ENCODE measurements around the gene PPIL6. TPM values are rescaled to one million over a fixed set of nuclear protein-coding genes. Genes with fewer than 3 reads are reported as not detected.

The PPIL6 gene
- total RNA-seq, 2 donors from 2014 or later: 4.2 to 6.0 TPM

DNA sequence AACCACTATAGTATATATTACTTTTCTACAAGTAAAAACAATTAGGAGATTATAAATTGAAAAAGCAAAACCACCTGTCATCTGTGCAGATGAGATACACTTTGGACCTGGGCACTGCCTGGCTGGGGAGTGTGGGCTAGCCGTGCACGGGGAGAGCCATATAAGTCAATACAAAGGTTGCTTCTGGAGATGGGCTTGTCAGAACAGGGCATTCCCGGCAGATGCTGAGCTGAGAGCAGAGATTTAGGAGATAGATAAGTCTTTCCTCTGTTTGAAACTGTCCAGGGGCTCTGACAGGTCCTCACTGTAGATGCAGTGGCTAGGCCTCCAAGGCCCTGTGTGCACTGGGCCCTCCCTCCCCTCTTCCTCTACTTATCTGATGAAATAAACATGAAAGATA lies 92.6 kb downstream of the PPIL6 start:
- Histone ChIP-seq H3K4me3 (no peak overlapping the region), H3K27me3 (replicated peaks; ENCODE audit: insufficient read depth) (no peaks in the 10 kb centered on the region), H3K36me3 (no peaks in the 10 kb centered on the region), H3K4me1 (replicated peaks) (no peaks in the 10 kb centered on the region), H3K9me3 (no peaks in the 10 kb centered on the region), H3K27ac (no peak overlapping the region)
- TF ChIP-seq, protein P1, sequence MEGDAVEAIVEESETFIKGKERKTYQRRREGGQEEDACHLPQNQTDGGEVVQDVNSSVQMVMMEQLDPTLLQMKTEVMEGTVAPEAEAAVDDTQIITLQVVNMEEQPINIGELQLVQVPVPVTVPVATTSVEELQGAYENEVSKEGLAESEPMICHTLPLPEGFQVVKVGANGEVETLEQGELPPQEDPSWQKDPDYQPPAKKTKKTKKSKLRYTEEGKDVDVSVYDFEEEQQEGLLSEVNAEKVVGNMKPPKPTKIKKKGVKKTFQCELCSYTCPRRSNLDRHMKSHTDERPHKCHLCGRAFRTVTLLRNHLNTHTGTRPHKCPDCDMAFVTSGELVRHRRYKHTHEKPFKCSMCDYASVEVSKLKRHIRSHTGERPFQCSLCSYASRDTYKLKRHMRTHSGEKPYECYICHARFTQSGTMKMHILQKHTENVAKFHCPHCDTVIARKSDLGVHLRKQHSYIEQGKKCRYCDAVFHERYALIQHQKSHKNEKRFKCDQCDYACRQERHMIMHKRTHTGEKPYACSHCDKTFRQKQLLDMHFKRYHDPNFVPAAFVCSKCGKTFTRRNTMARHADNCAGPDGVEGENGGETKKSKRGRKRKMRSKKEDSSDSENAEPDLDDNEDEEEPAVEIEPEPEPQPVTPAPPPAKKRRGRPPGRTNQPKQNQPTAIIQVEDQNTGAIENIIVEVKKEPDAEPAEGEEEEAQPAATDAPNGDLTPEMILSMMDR (IDR thresholded peaks at IDR 0.05): no peak
- no peak for TF ChIP-seq POLR2A (IDR thresholded peaks at IDR 0.05)
- no peak for TF ChIP-seq POLR2AphosphoS5 (IDR thresholded peaks at IDR 0.05)
- WGBS: 33% methylated on average over 3 of the region's 3 CpGs
- intact Hi-C loops (cut with DNase I): no loop called here
- no peak for DNase-seq (ENCODE audit: low spot score)

DNA sequence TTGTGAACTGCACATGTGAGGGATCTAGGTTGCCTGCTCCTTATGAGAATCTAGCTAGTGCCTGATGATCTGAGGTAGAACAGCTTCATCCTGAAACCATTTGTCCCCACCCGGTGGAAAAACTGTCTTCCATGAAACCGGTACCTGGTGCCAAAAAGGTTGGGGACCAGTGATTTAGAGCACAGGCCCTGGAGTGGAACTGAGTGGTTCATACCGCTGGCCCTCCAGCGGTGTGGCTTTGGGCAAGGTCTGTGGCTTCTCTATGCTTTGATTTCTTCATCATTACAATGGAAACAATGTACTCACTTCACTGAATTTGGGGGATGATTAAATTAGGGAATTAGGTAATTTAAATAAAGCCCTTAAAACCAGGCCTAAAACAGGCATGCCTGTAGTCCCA lies 94.4 kb downstream of the PPIL6 start:
- H3K36me3 ChIP-seq: no peaks in the 10 kb centered on the region
- no peak for DNase-seq (ENCODE audit: low spot score)
- H3K4me1 ChIP-seq (replicated peaks): no peaks in the 10 kb centered on the region
- no peak overlapping the region for H3K27ac ChIP-seq
- intact Hi-C loops (cut with DNase I): no loop called here
- no peak overlapping the region for H3K4me3 ChIP-seq
- TF ChIP-seq, protein P1 (IDR thresholded peaks at IDR 0.05): no peak
- TF ChIP-seq POLR2A (IDR thresholded peaks at IDR 0.05) (no peak), POLR2AphosphoS5 (IDR thresholded peaks at IDR 0.05) (no peak)
- no peaks in the 10 kb centered on the region for H3K9me3 ChIP-seq
- 95% methylated on average over 4 of the region's 4 CpGs for WGBS
- no peaks in the 10 kb centered on the region for H3K27me3 ChIP-seq (replicated peaks; ENCODE audit: insufficient read depth)

DNA sequence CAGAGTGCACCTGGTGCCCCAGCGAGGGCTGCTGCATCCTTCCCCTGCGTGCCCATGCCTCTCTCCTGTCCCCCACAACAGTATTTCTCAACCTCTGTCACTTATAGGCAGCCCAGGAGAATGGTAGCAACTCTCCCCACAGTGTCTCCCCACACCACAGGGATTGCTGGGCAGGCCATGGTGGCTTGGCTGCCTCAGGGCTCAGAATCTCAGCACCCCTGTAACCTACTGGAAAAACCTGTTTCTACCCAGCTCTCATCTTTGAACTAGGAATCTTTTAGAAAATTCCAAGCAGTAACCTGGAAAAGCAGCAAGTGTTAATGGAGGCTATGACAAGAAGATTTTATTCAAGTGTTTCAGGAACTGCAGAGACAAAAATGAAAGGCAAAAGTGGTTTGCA lies 96.2 kb downstream of the PPIL6 start:
- WGBS: 72% methylated on average over 2 of the region's 2 CpGs
- no peaks in the 10 kb centered on the region for H3K9me3 ChIP-seq
- H3K4me3 ChIP-seq: no peak overlapping the region
- H3K27ac ChIP-seq: no peak overlapping the region
- H3K4me1 ChIP-seq (replicated peaks): no peaks in the 10 kb centered on the region
- intact Hi-C loops (cut with DNase I): no loop called here
- H3K27me3 ChIP-seq (replicated peaks; ENCODE audit: insufficient read depth): no peaks in the 10 kb centered on the region
- TF ChIP-seq POLR2A (IDR thresholded peaks at IDR 0.05): no peak
- TF ChIP-seq, protein P1 (IDR thresholded peaks at IDR 0.05): no peak
- no peak for TF ChIP-seq POLR2AphosphoS5 (IDR thresholded peaks at IDR 0.05)
- no peaks in the 10 kb centered on the region for H3K36me3 ChIP-seq
- DNase-seq (ENCODE audit: low spot score): no peak

DNA sequence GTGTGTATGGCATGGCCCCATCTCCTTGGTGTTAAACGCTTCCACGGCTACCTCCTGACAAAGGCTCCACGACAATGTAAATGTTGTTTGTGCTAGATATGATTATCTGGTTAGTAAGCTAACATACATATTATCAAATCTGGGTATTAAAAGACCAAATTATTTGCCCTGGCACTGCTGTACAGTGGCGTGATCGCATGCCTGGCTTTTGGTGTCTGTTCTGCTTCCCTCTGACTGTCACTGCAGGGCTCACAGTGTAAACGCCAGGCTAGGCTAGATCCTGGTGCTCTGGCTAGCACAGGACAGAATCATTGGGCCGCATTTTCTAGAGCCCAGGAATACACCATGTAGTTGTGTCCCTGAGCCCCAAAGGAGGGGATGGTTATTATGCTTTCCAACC lies 96.9 kb downstream of the PPIL6 start:
- WGBS: 88% methylated on average over 7 of the region's 7 CpGs
- no peak for DNase-seq (ENCODE audit: low spot score)

DNA sequence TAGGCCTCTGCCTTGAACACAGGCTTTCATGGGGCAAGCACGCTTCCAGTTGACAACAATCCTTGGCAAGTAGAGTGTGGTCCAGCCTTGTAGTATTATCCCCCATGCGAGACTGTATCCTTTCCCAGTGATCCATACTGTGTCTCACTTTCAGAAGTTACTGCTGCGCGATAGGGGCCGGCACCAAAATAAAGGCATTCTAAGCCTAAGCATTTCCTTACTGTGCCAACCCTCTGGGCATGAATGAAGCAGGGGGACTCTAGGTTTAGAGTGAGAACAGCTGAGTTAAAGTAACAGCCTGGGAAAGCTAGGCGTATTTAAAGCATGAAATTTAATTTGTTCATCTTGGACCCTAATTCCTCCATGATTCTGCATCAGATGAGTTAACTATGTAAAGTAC lies 97.5 kb downstream of the PPIL6 start:
- H3K36me3 ChIP-seq: no peaks in the 10 kb centered on the region
- no peaks in the 10 kb centered on the region for H3K27me3 ChIP-seq (replicated peaks; ENCODE audit: insufficient read depth)
- 86% methylated on average over 6 of the region's 6 CpGs for WGBS
- H3K4me3 ChIP-seq: no peak overlapping the region
- H3K9me3 ChIP-seq: no peaks in the 10 kb centered on the region
- intact Hi-C loops (cut with DNase I): no loop called here
- H3K4me1 ChIP-seq (replicated peaks): no peaks in the 10 kb centered on the region
- H3K27ac ChIP-seq: no peak overlapping the region
- TF ChIP-seq POLR2A (IDR thresholded peaks at IDR 0.05) (no peak), POLR2AphosphoS5 (IDR thresholded peaks at IDR 0.05) (no peak)
- TF ChIP-seq, protein P1 (IDR thresholded peaks at IDR 0.05): no peak
- no peak for DNase-seq (ENCODE audit: low spot score)

More for the DNA sequence above, 96.9 kb downstream of the PPIL6 start:
- Histone ChIP-seq H3K27ac (no peak overlapping the region), H3K4me3 (no peak overlapping the region), H3K4me1 (replicated peaks) (no peaks in the 10 kb centered on the region), H3K27me3 (replicated peaks; ENCODE audit: insufficient read depth) (no peaks in the 10 kb centered on the region), H3K36me3 (no peaks in the 10 kb centered on the region), H3K9me3 (no peaks in the 10 kb centered on the region)
- intact Hi-C loops (cut with DNase I): no loop called here
- TF ChIP-seq POLR2A (IDR thresholded peaks at IDR 0.05) (no peak), POLR2AphosphoS5 (IDR thresholded peaks at IDR 0.05) (no peak)
- TF ChIP-seq, protein P1 (IDR thresholded peaks at IDR 0.05): no peak
